Keratinocyte (primary cell): ENCODE measurements around the gene CAPN11.

Experiments used
- CTCF ChIP-seq, 3 experiments: IDR thresholded peaks in 1 of 3; conservative IDR thresholded peaks in 1 of 3; optimal IDR thresholded peaks in 1 of 3; 2 replicates in 2 of 3; 3 replicates in 1 of 3; pipeline versions ENCODE3 to v1.5.1; 2011; ENCODE audit warnings: low read length in 3 of 3, mild to moderate bottlenecking in 3 of 3, moderate library complexity in 2 of 3, control low read depth in 1 of 3, inconsistent platforms in 1 of 3; ENCODE audit not compliant: insufficient read depth in 2 of 3; ENCODE audit errors: extremely low read depth in 1 of 3
- EZH2 ChIP-seq: IDR thresholded peaks from one replicate; pipeline ENCODE4 v1.6.1; 2012; ENCODE audit warnings: inconsistent platforms, mild to moderate bottlenecking, low read length, moderate library complexity

- TF ChIP-seq CTCF (optimal IDR thresholded peaks at IDR 0.05 in 1 of 3, IDR thresholded peaks at IDR 0.05 in 1 of 3, conservative IDR thresholded peaks at IDR 0.05 in 1 of 3; ENCODE audit: extremely low read depth in 1 of 3, insufficient read depth in 2 of 3, low read length in 3 of 3) (no peak), EZH2 (no peak)
Observed at GRCh38 chr6:44193307-44193910, 34.8 kb downstream of the CAPN11 start.
